Heart left ventricle (tissue), 13 donors: ENCODE data around the gene DLX2.

ENCODE experiments used
- POLR2A ChIP-seq, 2 donors: fragments of 450-650 bp; IDR thresholded peaks; one replicate each; pipeline ENCODE4 v1.6.1; 2017; ENCODE audit warnings: antibody characterized with exemption in 2 of 2, mild to moderate bottlenecking in 2 of 2, moderate library complexity in 2 of 2
- TF ChIP-seq, protein P1 (sequence below), 12 donors: fragments of 200-600 bp; sonication (generic) in 4 of 12; IDR thresholded peaks; one replicate each; pipeline versions ENCODE4 v1.5.0 to v1.8.0; 2018 to 2022; ENCODE audit warnings: antibody characterized with exemption in 12 of 12, mild to moderate bottlenecking in 5 of 12
- donor health status: ischemic (EF 13 %, LVEDD 7.1; RV severe dilation, severe dysfunction).
- donor health status: DM: no; HTN: yes; CAD: no.
- donor health status: DM: no; HTN: no; CAD: no.
- donor health status: ischemic (EF 25% LVEDD 6.9; RV normal size, moderate dysfunction).
- donor health status: ischemic (EF 25% LVEDD 5.7; RV mildly dilated, moderate dysfunction).
- donor health status: ischemic (EF 35%, LVEDD 5.7; RV mildly dilated, moderate dysfunction).
- donor health status: nonischemic (EF 11% LVEDD 7.7; RV severe dilation, severe dysfunction).
- donor health status: DM: yes; HTN: yes; CAD: no.
- donor health status: PGD.
- donor health status: ischemic (EF 29% LVEDD 5.4; RV normal size, mild dysfunction).
- donor health status: nonischemic (EF 23%, LVEDD 6.1; RV moderate dilation, normal function).

DNA sequence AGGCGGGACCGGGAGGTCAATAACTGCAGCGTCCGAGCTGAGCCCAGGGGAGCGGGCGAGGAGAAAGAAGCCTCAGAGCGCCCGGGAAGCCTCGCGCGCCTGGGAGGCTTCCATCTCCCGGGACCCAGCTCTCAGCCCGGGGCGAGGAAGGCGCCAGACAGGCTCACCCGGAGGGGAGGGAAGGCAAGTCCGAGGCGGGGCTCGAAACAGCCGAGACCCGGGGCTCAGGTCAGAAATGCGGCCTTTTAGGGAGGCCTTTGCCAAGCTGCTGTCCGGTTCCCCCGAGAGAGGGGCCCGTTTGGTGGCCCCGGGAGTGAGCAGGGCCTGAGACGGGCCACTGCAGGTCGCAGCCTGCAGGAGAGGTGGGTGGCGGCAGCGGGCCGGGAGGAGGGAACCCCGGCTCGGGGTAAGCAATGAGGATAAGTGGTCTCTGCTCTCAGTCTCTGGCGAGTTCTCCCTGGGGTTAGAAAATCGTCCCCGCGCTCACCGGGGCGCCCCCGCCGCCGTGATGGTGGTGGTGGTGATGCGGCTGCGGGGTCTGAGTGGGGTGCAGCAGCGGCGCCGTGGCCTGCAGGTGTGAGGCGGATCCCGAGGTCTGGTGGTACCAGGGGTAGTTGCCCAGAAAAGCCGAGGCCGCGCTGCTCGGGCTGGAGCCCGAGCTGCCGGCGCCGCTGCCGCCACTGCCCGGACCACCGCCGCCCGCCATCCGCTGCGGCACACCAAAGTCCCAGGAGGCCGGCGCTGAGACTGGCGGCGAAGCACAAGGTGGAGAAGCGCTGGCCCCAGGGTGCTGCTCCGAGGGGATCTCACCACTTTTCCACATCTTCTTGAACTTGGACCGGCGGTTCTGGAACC, 2.4 kb downstream of the DLX2 start:
- TF ChIP-seq, protein P1, sequence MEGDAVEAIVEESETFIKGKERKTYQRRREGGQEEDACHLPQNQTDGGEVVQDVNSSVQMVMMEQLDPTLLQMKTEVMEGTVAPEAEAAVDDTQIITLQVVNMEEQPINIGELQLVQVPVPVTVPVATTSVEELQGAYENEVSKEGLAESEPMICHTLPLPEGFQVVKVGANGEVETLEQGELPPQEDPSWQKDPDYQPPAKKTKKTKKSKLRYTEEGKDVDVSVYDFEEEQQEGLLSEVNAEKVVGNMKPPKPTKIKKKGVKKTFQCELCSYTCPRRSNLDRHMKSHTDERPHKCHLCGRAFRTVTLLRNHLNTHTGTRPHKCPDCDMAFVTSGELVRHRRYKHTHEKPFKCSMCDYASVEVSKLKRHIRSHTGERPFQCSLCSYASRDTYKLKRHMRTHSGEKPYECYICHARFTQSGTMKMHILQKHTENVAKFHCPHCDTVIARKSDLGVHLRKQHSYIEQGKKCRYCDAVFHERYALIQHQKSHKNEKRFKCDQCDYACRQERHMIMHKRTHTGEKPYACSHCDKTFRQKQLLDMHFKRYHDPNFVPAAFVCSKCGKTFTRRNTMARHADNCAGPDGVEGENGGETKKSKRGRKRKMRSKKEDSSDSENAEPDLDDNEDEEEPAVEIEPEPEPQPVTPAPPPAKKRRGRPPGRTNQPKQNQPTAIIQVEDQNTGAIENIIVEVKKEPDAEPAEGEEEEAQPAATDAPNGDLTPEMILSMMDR (IDR thresholded peaks at IDR 0.05), result no peak
- no peak for TF ChIP-seq POLR2A (IDR thresholded peaks at IDR 0.05)
